ENCODE results near the gene IKBKE. TPM values are rescaled to one million over a fixed set of nuclear protein-coding genes. Genes with fewer than 3 reads are reported as not detected.
A peak's percentile ranks its signal among the peaks of the same experiment; 100 is the strongest.

Gene IKBKE
- total RNA-seq, 4 donors from 2014 or later: 13.8 to 77.4 (median 17.8) TPM

GRCh38 chr1:206470692-206471414 lies 577 bp downstream of the IKBKE start:
- H3K4me3 ChIP-seq: peak overlapping the region; percentile 50 to 75 (median 63)
- 1% methylated on average over 18 of the region's 18 CpGs; no CpG with 5 or more reads in 1 of the 2 donors for WGBS, 2 donors (ENCODE audit: low coverage in 1 of 2)
- no peaks in the 10 kb centered on the region for H3K36me3 ChIP-seq
- TF ChIP-seq POLR2A (IDR thresholded peaks at IDR 0.05) (no peak), EP300 (IDR thresholded peaks at IDR 0.05; ENCODE audit: low read depth) (no peak), POLR2AphosphoS5 (IDR thresholded peaks at IDR 0.05) (no peak)
- TF ChIP-seq, protein P1, sequence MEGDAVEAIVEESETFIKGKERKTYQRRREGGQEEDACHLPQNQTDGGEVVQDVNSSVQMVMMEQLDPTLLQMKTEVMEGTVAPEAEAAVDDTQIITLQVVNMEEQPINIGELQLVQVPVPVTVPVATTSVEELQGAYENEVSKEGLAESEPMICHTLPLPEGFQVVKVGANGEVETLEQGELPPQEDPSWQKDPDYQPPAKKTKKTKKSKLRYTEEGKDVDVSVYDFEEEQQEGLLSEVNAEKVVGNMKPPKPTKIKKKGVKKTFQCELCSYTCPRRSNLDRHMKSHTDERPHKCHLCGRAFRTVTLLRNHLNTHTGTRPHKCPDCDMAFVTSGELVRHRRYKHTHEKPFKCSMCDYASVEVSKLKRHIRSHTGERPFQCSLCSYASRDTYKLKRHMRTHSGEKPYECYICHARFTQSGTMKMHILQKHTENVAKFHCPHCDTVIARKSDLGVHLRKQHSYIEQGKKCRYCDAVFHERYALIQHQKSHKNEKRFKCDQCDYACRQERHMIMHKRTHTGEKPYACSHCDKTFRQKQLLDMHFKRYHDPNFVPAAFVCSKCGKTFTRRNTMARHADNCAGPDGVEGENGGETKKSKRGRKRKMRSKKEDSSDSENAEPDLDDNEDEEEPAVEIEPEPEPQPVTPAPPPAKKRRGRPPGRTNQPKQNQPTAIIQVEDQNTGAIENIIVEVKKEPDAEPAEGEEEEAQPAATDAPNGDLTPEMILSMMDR (IDR thresholded peaks at IDR 0.05): peak in 1 of 5 experiments; percentile 2
- intact Hi-C loops (cut with DNase I; ENCODE audit: low total_unique reads) (no loop called here), in situ Hi-C loops (cut with MboI; ENCODE audit: low pct_ligation_motif_present in 1 of 4, low pct_unique_long_range_greater_than_20kb in 1 of 4, low sequenced_read_pairs in 3 of 4) (no loop called here)
- DNase-seq: peak; percentile 51
- peak overlapping the region; percentile 73 to 85 (median 78) for H3K27ac ChIP-seq
- no peaks in the 10 kb centered on the region for H3K27me3 ChIP-seq
- H3K9me3 ChIP-seq: no peaks in the 10 kb centered on the region
- peaks cover 6 to 37% (median 24%) of the 10 kb centered on the region in 4 donors for H3K4me1 ChIP-seq

GRCh38 chr1:206471415-206471801 lies 1.1 kb downstream of the IKBKE start:
- peak overlapping the region in 3 of 4 donors; percentile 53 to 75 (median 73) for H3K4me3 ChIP-seq
- H3K4me1 ChIP-seq: peaks cover 6 to 37% (median 24%) of the 10 kb centered on the region in 4 donors
- in situ Hi-C loops (cut with MboI; ENCODE audit: low pct_ligation_motif_present in 1 of 4, low pct_unique_long_range_greater_than_20kb in 1 of 4, low sequenced_read_pairs in 3 of 4): no loop called here
- 52 to 71% methylated on average over 1 to 7 of the region's 7 CpGs for WGBS, 2 donors (ENCODE audit: low coverage in 1 of 2)
- H3K27me3 ChIP-seq: no peaks in the 10 kb centered on the region
- no peak for TF ChIP-seq POLR2A (IDR thresholded peaks at IDR 0.05)
- TF ChIP-seq, protein P1 (IDR thresholded peaks at IDR 0.05): no peak
- peaks cover 0 to under 1% (median 0%) of the 10 kb centered on the region in 4 donors for H3K36me3 ChIP-seq
- H3K9me3 ChIP-seq: no peaks in the 10 kb centered on the region
- peak overlapping the region in 3 of 4 donors; percentile 73 to 85 (median 80) for H3K27ac ChIP-seq
- no peak for DNase-seq
- intact Hi-C loops (cut with DNase I; ENCODE audit: low total_unique reads): no loop called here

GRCh38 chr1:206472024-206472423 lies 1.7 kb downstream of the IKBKE start:
- DNase-seq: no peak
- in situ Hi-C loops (cut with MboI; ENCODE audit: low pct_ligation_motif_present in 1 of 4, low pct_unique_long_range_greater_than_20kb in 1 of 4, low sequenced_read_pairs in 3 of 4) (no loop called here), intact Hi-C loops (cut with DNase I; ENCODE audit: low total_unique reads) (no loop called here)
- 74 to 84% methylated on average over 2 of the region's 2 CpGs for WGBS, 2 donors (ENCODE audit: low coverage in 1 of 2)
- no peaks in the 10 kb centered on the region for H3K27me3 ChIP-seq
- peak overlapping the region in 2 of 4 donors; percentile 80 to 85 for H3K27ac ChIP-seq
- no peak overlapping the region for H3K4me3 ChIP-seq
- no peaks in the 10 kb centered on the region for H3K9me3 ChIP-seq
- peaks cover 6 to 37% (median 24%) of the 10 kb centered on the region in 4 donors for H3K4me1 ChIP-seq
- TF ChIP-seq POLR2AphosphoS5 (IDR thresholded peaks at IDR 0.05) (no peak), EP300 (IDR thresholded peaks at IDR 0.05; ENCODE audit: low read depth) (no peak), POLR2A (IDR thresholded peaks at IDR 0.05) (no peak)
- TF ChIP-seq, protein P1 (IDR thresholded peaks at IDR 0.05): no peak
- peaks cover 0 to 6% (median 0%) of the 10 kb centered on the region in 4 donors for H3K36me3 ChIP-seq

- WGBS, 2 donors (ENCODE audit: low coverage in 1 of 2): 37% methylated on average over 3 of the region's 3 CpGs; no CpG with 5 or more reads in 1 of the 2 donors
- peaks cover 0 to 8% (median 0%) of the 10 kb centered on the region in 4 donors for H3K36me3 ChIP-seq
- DNase-seq: peak; percentile 33
- H3K4me1 ChIP-seq: peaks cover 6 to 37% (median 24%) of the 10 kb centered on the region in 4 donors
- H3K9me3 ChIP-seq: no peaks in the 10 kb centered on the region
- no peak overlapping the region for H3K4me3 ChIP-seq
- no peaks in the 10 kb centered on the region for H3K27me3 ChIP-seq
- TF ChIP-seq, protein P1 (IDR thresholded peaks at IDR 0.05): no peak
- TF ChIP-seq EP300 (IDR thresholded peaks at IDR 0.05; ENCODE audit: low read depth) (no peak), POLR2A (IDR thresholded peaks at IDR 0.05) (no peak), POLR2AphosphoS5 (IDR thresholded peaks at IDR 0.05) (no peak)
- in situ Hi-C loops (cut with MboI; ENCODE audit: low pct_ligation_motif_present in 1 of 4, low pct_unique_long_range_greater_than_20kb in 1 of 4, low sequenced_read_pairs in 3 of 4) (no loop called here), intact Hi-C loops (cut with DNase I; ENCODE audit: low total_unique reads) (no loop called here)
- H3K27ac ChIP-seq: peak overlapping the region in 1 of 4 donors; percentile 85
Observed at GRCh38 chr1:206472454-206472853, 2.2 kb downstream of the IKBKE start.

Data from transverse colon (tissue), 4 donors.